K562 (cell line): ENCODE measurements around the gene AGO3. TPM values are rescaled to one million over a fixed set of nuclear protein-coding genes. Genes with fewer than 3 reads are reported as not detected.

Source experiments
- ARNT ChIP-seq, 2 experiments: fragments of 450-650 bp; IDR thresholded peaks; 2 replicates each; pipeline ENCODE4 v1.6.1; 2016; ENCODE audit warnings: mild to moderate bottlenecking in 1 of 2
- ELF4 ChIP-seq: fragments of 450-650 bp; formaldehyde crosslinking; IDR thresholded peaks from 2 replicates; pipeline ENCODE4 v1.4.0; 2022; ENCODE audit warnings: missing genetic modification characterization
- GATA2 ChIP-seq: sonication (generic); formaldehyde crosslinking; IDR thresholded peaks from 2 replicates; pipeline ENCODE4 v1.4.0; 2020; ENCODE audit warnings: mild to moderate bottlenecking, missing genetic modification reagents
- HEY1 ChIP-seq: fragments of 250-450 bp; sonication (Bioruptor Pico); IDR thresholded peaks from 2 replicates; pipeline ENCODE4 v1.5.0; 2020; ENCODE audit warnings: mild to moderate bottlenecking, moderate library complexity, borderline replicate concordance
- MCM2 ChIP-seq: fragments of 450-650 bp; IDR thresholded peaks from 2 replicates; pipeline ENCODE4 v1.6.1; 2017; ENCODE audit warnings: low read depth, mild to moderate bottlenecking
- MEF2A ChIP-seq: IDR thresholded peaks from 2 replicates; pipeline ENCODE4 v1.6.1; 2011; ENCODE audit warnings: low read depth, mild to moderate bottlenecking, low read length, moderate library complexity; ENCODE audit not compliant: control insufficient read depth
- NELFE ChIP-seq: IDR thresholded peaks from 2 replicates; pipeline ENCODE4 v1.6.1; 2011; ENCODE audit warnings: mild to moderate bottlenecking; ENCODE audit not compliant: insufficient read depth, insufficient read length
- PHF21A ChIP-seq: fragments of 450-650 bp; IDR thresholded peaks from 2 replicates; pipeline ENCODE4 v1.6.1; 2017; ENCODE audit warnings: low read depth, borderline replicate concordance
- POLR2B ChIP-seq: fragments of 450-650 bp; IDR thresholded peaks from 2 replicates; pipeline ENCODE4 v1.6.1; 2018; ENCODE audit warnings: low read depth; ENCODE audit not compliant: partially characterized antibody
- RREB1 ChIP-seq: fragments of 250-450 bp; sonication (Bioruptor Pico); IDR thresholded peaks from 2 replicates; pipeline ENCODE4 v1.4.0; 2020
- ZFX ChIP-seq: sonication (generic); formaldehyde crosslinking; IDR thresholded peaks from 2 replicates; pipeline ENCODE4 v1.8.0; 2022; ENCODE audit warnings: mild to moderate bottlenecking, missing genetic modification reagents, moderate library complexity
- ZNF217 ChIP-seq: sonication (generic); formaldehyde crosslinking; IDR thresholded peaks from 2 replicates; pipeline ENCODE4 v1.8.0; 2022; ENCODE audit warnings: mild to moderate bottlenecking, missing genetic modification reagents
- ZNF318 ChIP-seq, 2 experiments: fragments of 450-650 bp; IDR thresholded peaks; 2 replicates each; pipeline ENCODE4 v1.6.1; 2016; ENCODE audit warnings: mild to moderate bottlenecking in 2 of 2, borderline replicate concordance in 1 of 2, low read depth in 1 of 2, moderate library complexity in 1 of 2
- ZNF778 ChIP-seq: fragments of 450-650 bp; formaldehyde crosslinking; IDR thresholded peaks from 2 replicates; pipeline ENCODE4 v1.4.0; 2020; ENCODE audit warnings: mild to moderate bottlenecking, moderate library complexity
- polyA plus RNA-seq, 8 experiments: library from polyadenylated mRNA; depleted of rRNA in 4 of 8; stranded (reverse) in 5 of 8; unstranded in 3 of 8; fragments of >200 nt; fragmentation: Nextera tagmentation in 2 of 8; fragmentation: Illumina TruSeq in 1 of 8; extraction: Ambion mirVana in 2 of 8; extraction: Trizol in 1 of 8; gene quantifications; 2 replicates each; pipeline versions ENCODE4 v1.2.1 to v1.2.3, GENCODE V29; 2011 to 2014; ENCODE audit warnings: inconsistent platforms in 1 of 8, missing spikeins in 1 of 8
- total RNA-seq, 7 experiments: library from RNA; depleted of rRNA in 6 of 7; stranded (reverse); fragments of >200 nt in 6 of 7; fragmentation: Illumina TruSeq in 2 of 7; extraction: Trizol in 2 of 7; gene quantifications; 2 replicates each; pipeline versions ENCODE4 v1.2.1 to v1.2.3, GENCODE V29; 2011 to 2021; ENCODE audit warnings: low replicate concordance in 1 of 7

Gene AGO3
- total and polyA plus RNA-seq, 9 of the 15 experiments (the other 6 are each of a cell fraction or from before 2014, with no cell fraction given), result 4.5 to 41.5 (median 22.7) TPM

GRCh38 chr1:36088577-36089392, 157.9 kb downstream of the AGO3 start, which contains the start of gene ADPRS (continued):
- no peak; the same call in 1 of the 2 replicates for TF ChIP-seq RREB1 (CRISPR knock-in tag)
- TF ChIP-seq PHF21A, result no peak
- no peak; the same call in 1 of the 2 replicates for TF ChIP-seq HEY1 (CRISPR knock-in tag)
- no peak for TF ChIP-seq ZNF217 (CRISPR knock-in tag)
- no peak for TF ChIP-seq NELFE
- TF ChIP-seq ZNF318 (IDR thresholded peaks at IDR 0.05; ENCODE audit: borderline replicate concordance in 1 of 2, low read depth in 1 of 2), result no peak
- no peak; a peak in 1 of 4 replicates for TF ChIP-seq ARNT (IDR thresholded peaks at IDR 0.05)
- TF ChIP-seq ZNF778 (CRISPR knock-in tag), result no peak
- no peak for TF ChIP-seq GATA2 (CRISPR knock-in tag)
- TF ChIP-seq POLR2B, result peak; percentile 94
- TF ChIP-seq ZFX (CRISPR knock-in tag), result peak; percentile 97
- peak; percentile 89 for TF ChIP-seq ELF4
- no peak for TF ChIP-seq MCM2
- no peak for TF ChIP-seq MEF2A
